ENCODE results near the gene ITGA3. TPM values are rescaled to one million over a fixed set of nuclear protein-coding genes. Genes with fewer than 3 reads are reported as not detected.

Gene ITGA3
- total and polyA plus RNA-seq, 5 experiments from 2014 or later: 0.40 to 8.5 (median 1.5) TPM

GRCh38 chr17:50112694-50113093 lies 56.8 kb downstream of the ITGA3 start:
- Mint-ChIP-seq H3K4me3 (no peak overlapping the region), H3K27me3 (peaks cover 10 to 27% (median 15%) of the 10 kb centered on the region in 5 donors), H3K36me3 (peaks cover 0 to 10% (median 4%) of the 10 kb centered on the region in 3 donors), H3K27ac (peak overlapping the region in 1 of 10 donors; percentile 31), H3K4me1 (peaks cover 14 to 18% (median 15%) of the 10 kb centered on the region in 4 donors), H3K9me3 (no peaks in the 10 kb centered on the region)
- DNase-seq (no peak), ATAC-seq (no peak)
- POLR2A ChIA-PET: no interaction called here

GRCh38 chr17:50113624-50114320 lies 57.9 kb downstream of the ITGA3 start:
- Mint-ChIP-seq H3K9me3 (no peaks in the 10 kb centered on the region), H3K27ac (peak overlapping the region in 1 of 10 donors; percentile 29), H3K4me3 (peak overlapping the region in 1 of 10 donors; percentile 54), H3K4me1 (peaks cover 12 to 19% (median 17%) of the 10 kb centered on the region in 4 donors), H3K27me3 (peaks cover 11 to 32% (median 21%) of the 10 kb centered on the region in 5 donors), H3K36me3 (peaks cover 0 to 7% (median 2%) of the 10 kb centered on the region in 3 donors)
- POLR2A ChIA-PET: interaction anchor here (1.2 to 1.3 kb wide), 2 partner anchors 18 to 48 kb away, joined by 3 to 4 read pairs; no protein-coding TSS in a partner anchor
- ATAC-seq (no peak), DNase-seq (no peak)

GRCh38 chr17:50114401-50114800 lies 58.5 kb downstream of the ITGA3 start:
- POLR2A ChIA-PET: interaction anchor here (1.2 to 1.3 kb wide), 2 partner anchors 18 to 48 kb away, joined by 3 to 4 read pairs; no protein-coding TSS in a partner anchor
- ATAC-seq (no peak), DNase-seq (no peak)
- Mint-ChIP-seq H3K36me3 (peaks cover 0 to under 1% (median 0%) of the 10 kb centered on the region in 3 donors), H3K4me3 (no peak overlapping the region), H3K4me1 (peaks cover 11 to 19% (median 17%) of the 10 kb centered on the region in 4 donors), H3K27ac (no peak overlapping the region), H3K9me3 (no peaks in the 10 kb centered on the region), H3K27me3 (peaks cover 11 to 38% (median 26%) of the 10 kb centered on the region in 5 donors)

GRCh38 chr17:50114849-50115357 lies 59.0 kb downstream of the ITGA3 start:
- POLR2A ChIA-PET: interaction anchor here (1.2 to 1.3 kb wide), 2 partner anchors 19 to 47 kb away, joined by 3 to 4 read pairs; no protein-coding TSS in a partner anchor
- Mint-ChIP-seq H3K9me3 (no peaks in the 10 kb centered on the region), H3K27ac (peak overlapping the region in 2 of 10 donors; percentile 11 to 40), H3K36me3 (no peaks in the 10 kb centered on the region), H3K4me1 (peaks cover 11 to 19% (median 17%) of the 10 kb centered on the region in 4 donors), H3K27me3 (peaks cover 15 to 42% (median 31%) of the 10 kb centered on the region in 5 donors), H3K4me3 (peak overlapping the region in 2 of 10 donors; percentile 1 to 21)
- DNase-seq (peak in 3 of 10 donors; percentile 35 to 49 (median 41)), ATAC-seq (peak in 1 of 2 donors; percentile 41)

GRCh38 chr17:50115756-50116155 lies 59.8 kb downstream of the ITGA3 start:
- POLR2A ChIA-PET: no interaction called here
- Mint-ChIP-seq H3K36me3 (no peaks in the 10 kb centered on the region), H3K4me1 (peaks cover 11 to 19% (median 17%) of the 10 kb centered on the region in 4 donors), H3K27me3 (peaks cover 19 to 50% (median 37%) of the 10 kb centered on the region in 5 donors), H3K4me3 (peak overlapping the region in 1 of 10 donors; percentile 22), H3K9me3 (no peaks in the 10 kb centered on the region), H3K27ac (peak overlapping the region in 1 of 10 donors; percentile 59)
- ATAC-seq (no peak), DNase-seq (no peak)

- peaks cover 22 to 67% (median 45%) of the 10 kb centered on the region in 5 donors for H3K27me3 Mint-ChIP-seq
- H3K4me1 Mint-ChIP-seq: peaks cover 11 to 19% (median 17%) of the 10 kb centered on the region in 4 donors
- POLR2A ChIA-PET: interaction anchor here (0.9 to 1.5 kb wide), 4 partner anchors 13 to 30 kb away, joined by 3 to 8 read pairs (median 6); partner anchors contain the start of gene SAMD14
- no peak overlapping the region for H3K27ac Mint-ChIP-seq
- ATAC-seq (peak; percentile 96 to 98), DNase-seq (peak in 9 of 10 donors; percentile 49 to 77 (median 64))
- H3K36me3 Mint-ChIP-seq: no peaks in the 10 kb centered on the region
- H3K9me3 Mint-ChIP-seq: no peaks in the 10 kb centered on the region
- H3K4me3 Mint-ChIP-seq: peak overlapping the region in 9 of 10 donors; percentile 52 to 87 (median 72)
Measured at GRCh38 chr17:50117202-50118051, 61.5 kb downstream of the ITGA3 start.

- no peak for DNase-seq
- no peak overlapping the region for H3K27ac Mint-ChIP-seq
- ATAC-seq: no peak
- H3K4me3 Mint-ChIP-seq: peak overlapping the region in 6 of 10 donors; percentile 3 to 67 (median 20)
- H3K27me3 Mint-ChIP-seq: peaks cover 22 to 73% (median 50%) of the 10 kb centered on the region in 5 donors
- no peaks in the 10 kb centered on the region for H3K36me3 Mint-ChIP-seq
- POLR2A ChIA-PET: interaction anchor here (1.4 to 1.5 kb wide), 2 partner anchors 23 to 29 kb away, joined by 4 to 7 read pairs; no protein-coding TSS in a partner anchor
- H3K9me3 Mint-ChIP-seq: no peaks in the 10 kb centered on the region
- peaks cover 11 to 19% (median 17%) of the 10 kb centered on the region in 4 donors for H3K4me1 Mint-ChIP-seq
Measured at GRCh38 chr17:50118076-50118827, 62.3 kb downstream of the ITGA3 start.

GRCh38 chr17:50118828-50119218 lies 62.9 kb downstream of the ITGA3 start:
- Mint-ChIP-seq H3K4me1 (peaks cover 11 to 19% (median 17%) of the 10 kb centered on the region in 4 donors), H3K36me3 (no peaks in the 10 kb centered on the region), H3K9me3 (no peaks in the 10 kb centered on the region), H3K27ac (no peak overlapping the region), H3K27me3 (peaks cover 22 to 73% (median 50%) of the 10 kb centered on the region in 5 donors), H3K4me3 (peak overlapping the region in 3 of 10 donors; percentile 3 to 7 (median 6))
- DNase-seq: no peak
- no peak for ATAC-seq
- POLR2A ChIA-PET: no interaction called here

- H3K4me3 Mint-ChIP-seq: peak overlapping the region in 1 of 10 donors; percentile 25
- no peak for DNase-seq
- POLR2A ChIA-PET: no interaction called here
- peaks cover 18 to 63% (median 43%) of the 10 kb centered on the region in 5 donors for H3K27me3 Mint-ChIP-seq
- H3K36me3 Mint-ChIP-seq: no peaks in the 10 kb centered on the region
- peaks cover 7 to 13% (median 10%) of the 10 kb centered on the region in 4 donors for H3K4me1 Mint-ChIP-seq
- no peaks in the 10 kb centered on the region for H3K9me3 Mint-ChIP-seq
- ATAC-seq: no peak
- H3K27ac Mint-ChIP-seq: no peak overlapping the region
Measured at GRCh38 chr17:50120475-50121253, 64.8 kb downstream of the ITGA3 start.

GRCh38 chr17:50122945-50123344 lies 67.0 kb downstream of the ITGA3 start:
- DNase-seq (no peak), ATAC-seq (no peak)
- H3K9me3 Mint-ChIP-seq: no peaks in the 10 kb centered on the region
- H3K27ac Mint-ChIP-seq: no peak overlapping the region
- POLR2A ChIA-PET: no interaction called here
- H3K4me3 Mint-ChIP-seq: no peak overlapping the region
- no peaks in the 10 kb centered on the region for H3K36me3 Mint-ChIP-seq
- H3K27me3 Mint-ChIP-seq: peaks cover 11 to 44% (median 32%) of the 10 kb centered on the region in 5 donors
- peaks cover 0 to 8% (median 4%) of the 10 kb centered on the region in 4 donors for H3K4me1 Mint-ChIP-seq

Measured in naive thymus-derived CD8-positive, alpha-beta T cell (primary cell).